ENCODE measurements around the gene IGSF11.

- TF ChIP-seq BHLHE40 (IDR thresholded peaks at IDR 0.05; ENCODE audit: borderline replicate concordance) = no peak
- no peak for TF ChIP-seq SUZ12 (IDR thresholded peaks at IDR 0.05)
These were observed 28.8 kb upstream of the IGSF11 start for GRCh38 chr3:119063471-119063870.
